Posterior vena cava (tissue), 2 donors: Measurements from ENCODE around the gene ARHGAP27. TPM values are rescaled to one million over a fixed set of nuclear protein-coding genes. Genes with fewer than 3 reads are reported as not detected.
"Not testable (repeated sequence)": the region's sequence is repeated elsewhere in the genome, so short reads cannot be mapped to it uniquely, and the experiment has no call there.

Experiments used
- DNase-seq: peaks from one replicate; pipeline ENCODE4 v3.0.0-alpha.2; 2020; ENCODE audit warnings: low spot score
- intact Hi-C, 2 donors: fragments of 100-400 bp; cut with DNase I; formaldehyde crosslinking; loops; one replicate each; pipeline versions ENCODE4 v1.14.1 to v1.14.2; 2022 to 2023
- long read RNA-seq, 2 donors: library from polyadenylated mRNA; unstranded; transcript quantifications; one replicate each; pipeline ENCODE4 v2.0.0, GENCODE V29; 2020 to 2021
- total RNA-seq, 2 donors: library from RNA; stranded (reverse); fragmentation: NEBNext Ultra II Directional; extraction: Animal tissue kit (Norgen Biotek cat#: 25700); gene quantifications; one replicate each; pipeline ENCODE4 v1.2.1, GENCODE V29; 2021
- donor health status: DM: yes; HTN: yes; CAD: no.
- donor health status: DM: yes; HTN: yes; CAD: no.

The ARHGAP27 gene, protein sequence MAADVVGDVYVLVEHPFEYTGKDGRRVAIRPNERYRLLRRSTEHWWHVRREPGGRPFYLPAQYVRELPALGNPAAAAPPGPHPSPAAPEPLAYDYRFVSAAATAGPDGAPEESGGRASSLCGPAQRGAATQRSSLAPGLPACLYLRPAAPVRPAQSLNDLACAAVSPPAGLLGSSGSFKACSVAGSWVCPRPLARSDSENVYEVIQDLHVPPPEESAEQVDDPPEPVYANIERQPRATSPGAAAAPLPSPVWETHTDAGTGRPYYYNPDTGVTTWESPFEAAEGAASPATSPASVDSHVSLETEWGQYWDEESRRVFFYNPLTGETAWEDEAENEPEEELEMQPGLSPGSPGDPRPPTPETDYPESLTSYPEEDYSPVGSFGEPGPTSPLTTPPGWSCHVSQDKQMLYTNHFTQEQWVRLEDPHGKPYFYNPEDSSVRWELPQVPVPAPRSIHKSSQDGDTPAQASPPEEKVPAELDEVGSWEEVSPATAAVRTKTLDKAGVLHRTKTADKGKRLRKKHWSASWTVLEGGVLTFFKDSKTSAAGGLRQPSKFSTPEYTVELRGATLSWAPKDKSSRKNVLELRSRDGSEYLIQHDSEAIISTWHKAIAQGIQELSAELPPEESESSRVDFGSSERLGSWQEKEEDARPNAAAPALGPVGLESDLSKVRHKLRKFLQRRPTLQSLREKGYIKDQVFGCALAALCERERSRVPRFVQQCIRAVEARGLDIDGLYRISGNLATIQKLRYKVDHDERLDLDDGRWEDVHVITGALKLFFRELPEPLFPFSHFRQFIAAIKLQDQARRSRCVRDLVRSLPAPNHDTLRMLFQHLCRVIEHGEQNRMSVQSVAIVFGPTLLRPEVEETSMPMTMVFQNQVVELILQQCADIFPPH
- 10 to 100 TPM; 17.8 to 24.5 TPM for total RNA-seq
- long read RNA-seq, donor 1, partial matches to known transcripts, result 2 of 6 reads
- long read RNA-seq, donor 1, other reads (novel, unspliced or antisense), result 2 of 6 reads
- long read RNA-seq, donor 2, partial matches to known transcripts, result 7 of 12 reads
- long read RNA-seq, donor 2, other reads (novel, unspliced or antisense), result 4 of 12 reads

DNA sequence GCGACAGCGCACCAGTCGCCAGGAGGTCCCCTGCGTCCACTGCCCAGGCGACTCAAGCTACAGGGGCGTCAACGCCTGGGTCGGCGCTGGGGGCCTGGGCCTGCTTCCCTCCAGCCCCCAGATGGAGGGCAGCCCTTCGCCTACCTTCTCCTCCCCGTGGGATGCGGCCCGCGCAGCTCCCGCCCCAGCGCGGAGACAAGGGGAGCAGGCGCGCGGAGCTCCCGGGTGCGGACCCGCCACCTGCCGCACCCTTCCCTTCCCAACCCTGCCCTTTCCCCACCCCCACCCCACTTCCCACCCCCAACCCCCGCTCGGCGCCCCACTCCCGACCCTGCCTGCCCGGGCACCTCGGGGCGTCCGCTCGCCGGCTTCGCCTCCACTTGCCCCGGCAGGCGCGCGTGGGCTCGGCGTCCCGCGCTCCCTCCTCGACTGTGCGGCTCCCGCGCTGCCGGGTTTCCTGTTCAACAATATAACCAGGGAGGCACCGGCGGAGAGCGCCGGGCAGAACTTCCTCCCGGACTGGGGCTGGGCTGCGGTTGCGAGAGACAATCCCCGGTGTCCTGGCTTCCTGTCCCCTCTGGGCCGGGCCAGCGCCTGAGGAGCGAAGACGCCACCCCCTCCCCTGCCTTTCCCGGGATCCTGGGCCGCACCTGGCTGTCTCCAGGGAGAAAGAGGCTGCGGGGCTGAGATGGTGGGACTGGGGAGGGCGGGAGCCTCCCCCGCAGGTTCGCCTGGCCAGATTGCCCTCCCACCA lies at the start of gene ARHGAP27:
Gene ARHGAP27 (minus strand): TSS at position 466 of the 754 bp plus-strand sequence. CDS start 2,591 bp downstream, outside the sequence.
- DNase-seq, result peak; percentile 90

DNA sequence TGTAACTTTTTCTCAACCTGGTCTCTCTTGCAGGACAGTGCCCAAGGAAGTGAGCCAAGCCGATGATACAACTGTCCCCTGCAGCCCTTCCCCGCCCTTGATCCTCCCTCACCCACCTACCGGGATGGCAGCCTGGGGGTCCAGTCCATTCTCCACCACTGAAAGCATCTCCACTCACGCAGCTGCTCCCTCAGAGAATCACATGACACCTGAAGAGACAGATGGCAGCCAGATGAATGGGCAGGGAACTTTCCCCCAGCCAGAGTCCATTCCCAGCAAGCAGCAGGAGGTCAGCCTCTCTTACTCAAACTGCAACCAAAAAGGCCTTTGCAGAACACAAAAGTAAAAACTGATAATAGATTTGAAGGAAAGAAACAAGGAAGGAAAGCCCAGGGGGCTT lies 49.6 kb upstream of the ARHGAP27 start:
- intact Hi-C loops, DNase-seq: not testable (repeated sequence)

More for the DNA sequence above, at the start of gene ARHGAP27:
- intact Hi-C loops, result no loop called here

DNA sequence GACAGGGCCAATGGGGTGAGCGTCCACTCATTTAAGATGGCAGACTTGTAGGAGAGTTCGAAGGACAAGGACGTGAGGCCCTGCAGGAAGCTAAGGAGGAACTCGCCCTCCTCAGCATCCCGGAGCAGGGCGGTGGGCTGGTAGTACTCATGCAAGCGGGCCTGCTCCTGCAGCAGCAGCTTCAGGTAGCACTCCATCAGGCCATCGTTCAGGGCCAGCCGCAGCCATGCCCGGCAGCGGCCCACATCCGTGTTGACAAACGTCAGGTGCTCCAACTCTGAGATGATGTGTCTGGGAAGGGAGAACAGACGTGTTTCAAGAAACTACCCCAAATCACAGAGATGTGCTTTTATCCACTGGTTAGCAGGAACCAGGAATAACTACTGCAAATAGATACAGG lies 42.8 kb upstream of the ARHGAP27 start:
- intact Hi-C loops, DNase-seq: not testable (repeated sequence)

DNA sequence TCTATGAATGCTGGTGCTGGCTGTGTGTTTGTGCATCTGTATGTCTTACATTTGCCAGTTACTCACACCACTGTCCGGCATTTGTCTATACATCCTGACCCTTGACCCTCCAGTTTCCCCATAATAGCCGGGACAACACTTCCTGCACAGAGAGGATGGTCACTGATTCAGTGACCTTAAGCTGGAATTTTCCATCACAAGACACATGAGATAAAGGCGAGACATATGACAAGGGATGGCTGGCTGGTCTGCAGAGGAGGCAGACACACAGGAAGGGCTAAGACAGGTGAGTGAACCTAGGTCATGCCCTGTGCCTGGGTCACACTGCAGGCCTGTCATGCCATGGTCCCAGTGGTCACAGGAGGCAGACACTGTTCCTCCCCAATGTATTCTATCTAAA lies 39.6 kb upstream of the ARHGAP27 start:
- DNase-seq, intact Hi-C loops: not testable (repeated sequence)

DNA sequence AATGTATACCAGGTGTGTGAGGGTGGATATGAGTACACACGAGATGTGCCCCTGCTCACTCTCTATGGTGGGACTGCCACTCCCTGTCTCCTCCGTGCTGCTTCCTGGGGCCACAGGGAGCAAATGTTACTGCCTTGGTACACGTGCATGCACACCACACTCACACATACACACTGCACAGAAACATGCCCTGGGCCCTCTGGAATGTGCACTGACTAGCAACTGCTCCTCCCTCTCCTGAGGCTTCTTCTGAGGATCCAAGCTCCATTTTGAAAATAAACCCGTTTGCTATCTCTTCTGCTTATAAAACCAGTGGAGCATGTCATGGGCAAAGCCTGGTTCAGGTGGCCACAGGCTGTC lies 36.5 kb upstream of the ARHGAP27 start:
- DNase-seq, intact Hi-C loops: not testable (repeated sequence)

DNA sequence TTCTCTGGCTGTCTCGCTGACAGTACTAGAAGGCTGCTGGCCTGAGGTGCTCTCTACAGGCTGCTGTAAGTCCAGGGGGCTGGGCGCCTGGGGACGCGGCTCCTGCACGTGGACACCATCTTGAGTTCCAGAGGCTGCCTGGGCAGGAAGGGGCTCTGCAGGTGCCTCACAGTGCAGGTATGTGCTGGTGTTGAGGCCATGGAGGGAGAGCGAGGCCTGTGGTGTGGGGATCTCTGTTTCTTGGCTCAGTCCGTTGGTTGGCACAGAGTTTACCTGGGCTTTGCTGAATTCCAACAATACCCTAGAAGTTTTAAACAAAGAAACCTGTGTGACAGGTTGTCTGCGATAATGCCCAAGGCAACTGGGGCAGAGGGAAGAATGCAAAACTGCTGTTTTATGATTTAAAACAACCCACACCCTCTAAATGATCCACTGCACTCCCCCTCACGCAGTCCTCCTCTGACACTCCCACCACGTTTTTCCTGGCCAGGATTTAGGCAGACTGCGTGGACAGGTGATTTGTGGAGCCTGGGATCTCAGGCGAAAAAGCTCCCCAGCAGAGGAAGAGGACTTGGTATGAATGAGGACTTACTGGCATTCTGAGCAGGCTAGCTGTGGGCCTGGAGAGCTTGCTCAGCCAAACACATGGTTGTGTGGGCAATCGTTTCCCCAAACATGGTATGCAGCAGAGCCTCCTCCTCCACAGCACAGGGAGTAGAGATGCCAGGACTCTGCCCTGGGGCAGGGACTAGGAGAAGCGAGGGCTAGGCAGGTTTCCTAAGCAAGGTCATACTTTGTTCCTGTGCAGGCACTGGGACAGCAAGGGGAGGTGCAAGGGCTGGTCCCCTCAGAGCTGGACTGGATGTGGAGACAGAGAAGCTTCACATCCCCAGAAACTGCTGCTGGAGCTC lies 35.9 kb upstream of the ARHGAP27 start:
- not testable (repeated sequence) for DNase-seq

DNA sequence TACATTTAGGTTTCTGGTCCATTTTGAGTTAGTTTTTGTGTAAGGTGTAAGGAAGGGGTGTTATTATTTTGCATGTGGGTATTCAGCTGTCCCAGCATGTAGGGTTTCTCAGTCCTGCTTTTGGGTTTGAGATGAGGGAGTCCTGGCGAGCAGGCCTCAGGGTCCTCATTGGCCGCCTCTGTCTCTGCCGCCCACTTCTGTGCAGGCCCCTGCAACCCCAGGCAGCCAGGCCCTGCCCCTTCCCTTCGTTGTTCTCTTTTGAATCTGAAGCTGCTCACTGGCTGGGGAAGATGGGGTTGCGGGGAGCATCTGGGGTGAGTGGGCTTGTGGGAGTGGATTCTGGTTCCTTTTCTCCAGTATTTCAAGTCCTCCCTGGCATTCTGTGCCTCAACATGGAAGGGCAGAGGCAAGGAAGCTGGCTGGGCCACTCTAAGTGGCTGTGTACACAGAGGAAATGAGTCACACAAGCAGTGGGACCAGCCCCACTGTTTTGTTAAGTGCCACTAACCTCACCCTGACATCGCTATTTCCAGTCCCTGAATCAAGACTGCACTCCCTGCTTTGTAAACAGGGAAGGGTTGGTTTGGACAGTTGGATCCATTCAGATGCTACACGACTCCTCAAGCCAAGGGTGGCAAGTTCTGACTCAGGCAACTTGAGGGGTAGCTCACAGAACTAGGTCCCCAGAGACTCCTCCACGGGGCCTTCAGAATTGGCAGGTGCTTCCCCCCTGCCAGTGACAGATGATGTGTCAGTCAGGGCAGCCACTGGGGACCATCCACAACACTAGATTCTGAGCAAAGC lies 29.1 kb upstream of the ARHGAP27 start:
- not testable (repeated sequence) for DNase-seq

More for the DNA sequence above, 35.9 kb upstream of the ARHGAP27 start:
- intact Hi-C loops, result not testable (repeated sequence)

DNA sequence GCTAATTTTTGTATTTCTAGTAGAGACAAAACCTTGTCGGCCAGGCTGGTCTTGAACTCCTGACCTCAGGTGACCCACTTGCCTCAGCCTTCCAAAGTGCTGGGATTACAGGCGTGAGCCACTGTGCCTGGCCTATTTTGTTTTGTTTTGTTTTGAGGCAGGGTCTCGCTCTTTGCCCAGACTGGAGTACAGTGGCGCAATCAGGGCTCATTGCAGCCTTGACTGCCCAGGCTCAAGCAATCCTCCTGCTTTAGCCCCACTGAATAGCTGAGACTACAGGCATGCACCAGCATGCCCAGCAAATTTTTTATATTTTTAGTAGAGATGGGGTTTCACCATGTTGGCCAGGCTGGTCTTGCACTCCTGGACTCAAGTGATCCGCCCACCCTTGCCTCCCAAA lies 27.8 kb upstream of the ARHGAP27 start:
- intact Hi-C loops, DNase-seq: not testable (repeated sequence)

More for the DNA sequence above, 29.1 kb upstream of the ARHGAP27 start:
- intact Hi-C loops, result not testable (repeated sequence)

DNA sequence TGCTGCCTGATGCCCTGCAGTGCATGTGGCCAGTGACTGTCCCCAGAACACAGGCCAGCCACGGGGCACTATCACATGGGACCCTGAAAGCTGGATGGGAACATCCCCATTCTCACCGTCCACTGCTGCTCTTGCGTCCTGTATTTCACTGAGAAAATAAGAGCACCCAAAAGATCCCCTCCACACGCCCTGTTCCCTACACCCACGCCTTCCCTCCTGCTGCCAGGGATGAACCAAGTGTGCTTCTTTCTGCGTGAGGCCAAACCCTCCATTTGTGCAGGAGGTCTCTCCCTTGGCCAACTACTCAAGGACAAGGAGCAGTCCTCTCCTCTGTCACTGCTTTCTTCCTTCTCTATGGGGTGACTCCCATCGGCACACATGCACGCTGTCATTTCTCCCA lies 21.7 kb upstream of the ARHGAP27 start:
- DNase-seq, intact Hi-C loops: not testable (repeated sequence)

DNA sequence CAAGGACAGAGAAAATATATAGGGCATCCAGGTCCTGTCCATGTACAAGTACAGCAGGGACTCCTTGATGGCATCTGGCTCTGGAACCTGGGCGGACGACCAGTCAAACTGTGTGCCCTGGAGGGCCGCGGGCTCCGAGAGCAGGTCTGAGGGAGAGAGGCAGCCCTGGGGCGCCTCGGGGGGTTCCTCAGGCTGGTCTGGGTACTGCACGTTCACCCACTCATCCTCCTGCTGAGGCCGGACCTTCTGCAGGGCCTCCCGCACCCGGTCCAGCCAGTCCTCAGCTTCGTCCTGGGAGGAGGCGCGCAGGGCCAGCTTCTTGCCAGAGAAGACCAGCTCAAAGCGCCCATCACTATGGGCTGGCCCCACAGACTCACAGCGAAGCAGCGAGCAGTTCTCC lies 21.1 kb upstream of the ARHGAP27 start:
- intact Hi-C loops, result not testable (repeated sequence)
- DNase-seq, result peak; percentile 68

DNA sequence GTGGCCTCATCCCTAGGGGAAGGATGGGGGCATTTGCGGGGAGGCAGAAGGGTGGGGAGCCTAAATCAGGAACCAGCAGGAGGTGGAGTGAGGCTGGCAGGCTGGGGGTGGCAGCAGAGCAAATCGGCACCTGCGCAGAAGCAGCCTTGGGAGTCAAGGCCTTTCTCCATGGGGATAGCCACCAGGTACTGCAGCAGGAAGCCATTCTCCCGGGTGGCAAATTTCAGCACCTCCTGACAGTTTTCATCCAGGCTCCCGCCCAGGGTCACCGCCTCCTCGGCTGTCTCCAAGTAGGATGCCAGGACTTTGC lies 20.5 kb upstream of the ARHGAP27 start:
- intact Hi-C loops, result not testable (repeated sequence)

DNA sequence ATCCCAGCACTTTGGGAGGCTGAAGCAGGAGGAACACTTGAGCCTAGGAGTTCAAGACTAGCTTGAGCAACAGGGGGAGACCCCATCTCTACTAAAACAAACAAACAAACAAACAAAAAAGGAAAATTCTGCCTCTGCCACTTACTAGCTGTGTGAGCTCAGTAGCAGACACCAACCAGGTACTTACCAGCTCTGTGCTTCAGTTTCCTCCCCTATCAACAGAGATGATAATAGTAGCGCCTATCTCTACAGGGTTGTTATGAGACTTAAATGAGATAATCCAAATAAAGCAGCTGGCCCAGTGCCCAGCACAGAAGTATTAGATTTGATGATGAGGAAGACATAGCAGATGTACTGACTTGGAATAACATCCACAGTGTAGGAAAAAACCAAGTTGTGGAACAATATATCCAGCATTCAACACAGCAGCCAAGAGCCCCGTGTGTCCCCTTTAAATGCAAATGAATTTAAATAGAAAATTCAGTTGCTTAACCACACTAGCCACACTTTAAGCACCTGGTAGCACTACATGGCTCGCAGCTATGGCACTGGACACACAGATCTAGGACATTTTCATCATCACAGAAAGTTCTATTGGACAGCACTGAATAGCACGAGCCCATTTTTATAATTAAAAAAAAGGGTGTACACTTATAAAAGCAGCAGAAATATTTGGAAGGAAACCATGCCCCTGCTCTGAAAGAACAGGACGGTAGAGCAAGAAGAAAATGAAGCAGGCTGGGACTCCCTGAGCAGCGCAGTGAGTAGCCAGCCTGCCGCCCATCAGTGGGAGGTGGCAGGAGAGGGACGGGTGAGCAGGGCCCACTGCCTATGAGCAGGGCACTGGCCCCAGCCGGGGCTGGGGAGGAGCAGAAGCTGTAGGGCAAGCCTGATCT lies 19.9 kb upstream of the ARHGAP27 start:
- intact Hi-C loops, result not testable (repeated sequence)
- DNase-seq, result peak; percentile 32

More for the DNA sequence above, 20.5 kb upstream of the ARHGAP27 start:
- DNase-seq, result peak; percentile 29

DNA sequence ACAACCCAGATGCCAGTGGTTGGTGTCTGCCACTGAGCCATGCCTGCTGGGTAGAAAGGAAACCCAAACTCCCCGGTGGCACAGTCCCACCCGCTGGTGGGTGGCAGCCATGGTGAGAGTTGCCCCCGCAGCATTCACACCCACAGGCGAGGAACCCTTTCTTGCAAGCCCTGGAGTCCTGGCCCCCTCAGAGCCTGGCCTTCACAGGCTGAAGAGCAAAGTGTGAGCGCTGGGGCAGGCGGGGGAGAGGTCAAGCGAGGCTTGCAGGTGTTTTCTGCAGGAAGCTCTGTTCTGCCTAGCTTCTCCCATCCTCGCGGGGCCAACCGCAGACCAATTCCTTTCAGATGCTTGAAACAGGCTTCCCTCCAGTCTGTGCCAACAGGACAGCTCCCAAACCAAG lies 19.0 kb upstream of the ARHGAP27 start:
- intact Hi-C loops, result not testable (repeated sequence)
- peak; percentile 3 for DNase-seq

DNA sequence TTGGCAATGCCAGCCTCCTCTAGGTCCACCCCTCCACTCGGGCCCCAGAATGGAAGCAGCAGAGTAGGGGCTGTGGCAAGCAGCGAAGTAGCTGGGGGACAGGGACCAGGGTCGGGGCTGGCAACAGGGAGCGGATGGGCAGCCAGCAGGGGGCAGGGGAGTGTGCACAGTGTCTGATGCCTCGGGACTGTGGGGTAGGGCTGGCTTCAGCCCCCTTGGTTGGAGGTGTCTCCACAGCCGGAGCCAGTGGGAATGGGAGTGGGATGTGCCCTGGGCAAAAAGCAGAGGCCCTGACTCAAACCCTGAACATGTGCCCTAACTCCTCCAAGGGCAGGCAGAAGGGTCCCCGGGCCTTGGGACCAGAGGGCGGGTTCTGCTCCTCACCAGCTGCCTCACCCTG lies 18.5 kb upstream of the ARHGAP27 start:
- peak; percentile 59 for DNase-seq
- intact Hi-C loops, result no loop called here

DNA sequence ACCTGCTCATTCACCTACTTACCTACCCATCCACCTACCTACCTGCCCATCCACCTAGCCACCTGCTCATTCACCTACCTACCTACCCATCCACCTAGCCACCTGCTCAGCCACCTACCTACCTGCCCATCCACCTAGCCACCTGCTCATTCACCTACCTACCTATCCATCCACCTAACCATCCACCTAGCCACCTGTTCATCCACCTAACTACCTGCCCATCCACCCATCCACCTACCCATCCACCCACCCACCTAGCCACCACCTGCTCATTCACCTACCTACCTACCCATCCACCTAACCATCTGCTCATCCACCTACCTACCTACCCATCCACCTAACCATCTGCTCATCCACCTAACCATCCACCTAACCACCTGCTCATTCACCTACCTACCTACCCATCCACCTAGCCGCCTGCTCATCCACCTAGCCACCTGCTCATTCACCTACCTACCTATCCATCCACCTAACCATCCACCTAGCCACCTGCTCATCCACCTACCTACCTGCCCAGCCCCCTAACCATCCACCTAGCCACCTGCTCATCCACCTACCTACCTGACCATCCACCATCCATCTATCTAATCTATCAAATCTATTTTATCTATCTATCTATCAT lies 17.1 kb upstream of the ARHGAP27 start:
- DNase-seq, result peak; percentile 20
- intact Hi-C loops, result not testable (repeated sequence)

DNA sequence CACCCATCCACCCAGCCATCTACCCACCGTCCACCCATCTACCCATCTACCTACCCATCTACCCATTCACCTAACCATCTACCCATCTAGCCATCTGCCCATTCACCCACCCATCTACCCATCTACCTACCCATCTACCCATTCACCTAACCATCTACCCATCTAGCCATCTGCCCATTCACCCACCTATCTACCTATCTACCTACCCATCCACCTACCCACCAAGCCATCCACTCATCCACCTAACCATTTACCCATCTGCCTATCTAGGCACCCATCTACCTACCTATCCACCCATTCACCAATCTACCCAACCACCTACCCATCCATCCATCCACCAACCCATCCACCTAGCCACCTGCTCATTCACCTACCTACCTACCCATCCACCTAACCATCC lies 16.6 kb upstream of the ARHGAP27 start:
- intact Hi-C loops, result not testable (repeated sequence)
- peak; percentile 25 for DNase-seq
